Measurements from ENCODE around the gene CCDC40. TPM values are rescaled to one million over a fixed set of nuclear protein-coding genes. Genes with fewer than 3 reads are reported as not detected.

Gene CCDC40
- total RNA-seq, 1 experiment from 2014 or later = 3.9 TPM

GRCh38 chr17:80050706-80051105 is 14.3 kb downstream of the CCDC40 start:
- ChIA-PET CTCF (no interaction called here), POLR2A (interaction anchor here (0.8 kb wide), 1 partner anchor 58 kb away, joined by 3 read pairs; no protein-coding TSS in a partner anchor)
- Histone ChIP-seq H3K4me3 (ENCODE audit: low read depth, low read length) (no peak overlapping the region), H3K9me3 (no peaks in the 10 kb centered on the region), H3K4me1 (no peaks in the 10 kb centered on the region), H3K36me3 (ENCODE audit: control insufficient read depth, insufficient read depth, low read length) (no peaks in the 10 kb centered on the region), H3K27me3 (replicated peaks; ENCODE audit: control insufficient read depth, insufficient read depth, low read length) (no peaks in the 10 kb centered on the region)
- Mint-ChIP-seq H3K4me3 (ENCODE audit: unreplicated experiment) (no peak overlapping the region), H3K27ac (ENCODE audit: unreplicated experiment) (no peak overlapping the region), H3K36me3 (ENCODE audit: insufficient read depth, unreplicated experiment) (no peaks in the 10 kb centered on the region), H3K27me3 (ENCODE audit: insufficient read depth, unreplicated experiment) (no peaks in the 10 kb centered on the region), H3K4me1 (ENCODE audit: low read depth, unreplicated experiment) (no peaks in the 10 kb centered on the region), H3K9me3 (ENCODE audit: unreplicated experiment) (no peaks in the 10 kb centered on the region)
- TF ChIP-seq CTCF (IDR thresholded peaks at IDR 0.05; ENCODE audit: insufficient read depth in 1 of 2, low read depth in 1 of 2, low read length in 1 of 2, severe bottlenecking in 1 of 2, unreplicated experiment in 1 of 2) = no peak
- no peak for DNase-seq
- intact Hi-C loops (cut with micrococcal nuclease; ENCODE audit: unreplicated experiment) = no loop called here
- BruUV-seq (replicated peaks) = no TSS peak

DNA sequence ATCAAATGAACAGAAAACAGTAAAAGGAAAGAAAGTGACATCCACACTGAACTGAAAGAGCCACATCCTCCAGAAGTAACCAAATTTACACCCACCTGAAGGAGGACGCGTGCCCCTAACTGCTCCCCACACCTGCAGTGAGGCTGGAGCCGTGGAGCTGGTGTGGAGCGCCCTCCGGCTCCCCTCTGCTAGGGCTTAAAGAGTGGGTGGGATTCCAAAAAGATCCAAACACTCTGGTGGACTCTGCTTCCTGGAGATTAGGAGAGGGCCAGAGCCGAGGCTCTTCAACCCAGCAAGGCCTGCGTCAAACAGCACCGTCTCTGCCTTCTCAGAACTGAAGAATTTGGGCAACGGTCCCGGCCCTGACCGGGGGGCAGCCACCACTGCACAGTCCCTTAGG is 15.2 kb downstream of the CCDC40 start:
- intact Hi-C loops (cut with micrococcal nuclease; ENCODE audit: unreplicated experiment) = no loop called here
- H3K4me1 Mint-ChIP-seq (ENCODE audit: low read depth, unreplicated experiment) = no peaks in the 10 kb centered on the region
- Histone ChIP-seq H3K4me3 (ENCODE audit: low read depth, low read length) (no peak overlapping the region), H3K4me1 (no peaks in the 10 kb centered on the region), H3K36me3 (ENCODE audit: control insufficient read depth, insufficient read depth, low read length) (no peaks in the 10 kb centered on the region), H3K27me3 (replicated peaks; ENCODE audit: control insufficient read depth, insufficient read depth, low read length) (no peaks in the 10 kb centered on the region), H3K9me3 (no peaks in the 10 kb centered on the region)
- POLR2A ChIA-PET = no interaction called here
- no peaks in the 10 kb centered on the region for H3K27me3 Mint-ChIP-seq (ENCODE audit: insufficient read depth, unreplicated experiment)
- TF ChIP-seq CTCF (IDR thresholded peaks at IDR 0.05; ENCODE audit: insufficient read depth in 1 of 2, low read depth in 1 of 2, low read length in 1 of 2, severe bottlenecking in 1 of 2, unreplicated experiment in 1 of 2) = no peak
- no peaks in the 10 kb centered on the region for H3K36me3 Mint-ChIP-seq (ENCODE audit: insufficient read depth, unreplicated experiment)
- no peak overlapping the region for H3K27ac Mint-ChIP-seq (ENCODE audit: unreplicated experiment)
- CTCF ChIA-PET = no interaction called here
- no peak overlapping the region for H3K4me3 Mint-ChIP-seq (ENCODE audit: unreplicated experiment)
- no peak for DNase-seq
- BruUV-seq (replicated peaks) = no TSS peak
- no peaks in the 10 kb centered on the region for H3K9me3 Mint-ChIP-seq (ENCODE audit: unreplicated experiment)

GRCh38 chr17:80053102-80053501 is 16.7 kb downstream of the CCDC40 start:
- no peaks in the 10 kb centered on the region for H3K36me3 Mint-ChIP-seq (ENCODE audit: insufficient read depth, unreplicated experiment)
- POLR2A ChIA-PET = no interaction called here
- BruUV-seq (replicated peaks) = no TSS peak
- no peaks in the 10 kb centered on the region for H3K9me3 Mint-ChIP-seq (ENCODE audit: unreplicated experiment)
- H3K4me1 Mint-ChIP-seq (ENCODE audit: low read depth, unreplicated experiment) = no peaks in the 10 kb centered on the region
- Histone ChIP-seq H3K4me1 (no peaks in the 10 kb centered on the region), H3K27me3 (replicated peaks; ENCODE audit: control insufficient read depth, insufficient read depth, low read length) (no peaks in the 10 kb centered on the region), H3K4me3 (ENCODE audit: low read depth, low read length) (no peak overlapping the region), H3K36me3 (ENCODE audit: control insufficient read depth, insufficient read depth, low read length) (no peaks in the 10 kb centered on the region), H3K9me3 (no peaks in the 10 kb centered on the region)
- CTCF ChIA-PET = no interaction called here
- no peak overlapping the region for H3K4me3 Mint-ChIP-seq (ENCODE audit: unreplicated experiment)
- H3K27ac Mint-ChIP-seq (ENCODE audit: unreplicated experiment) = no peak overlapping the region
- no peaks in the 10 kb centered on the region for H3K27me3 Mint-ChIP-seq (ENCODE audit: insufficient read depth, unreplicated experiment)
- intact Hi-C loops (cut with micrococcal nuclease; ENCODE audit: unreplicated experiment) = no loop called here
- DNase-seq = no peak
- no peak for TF ChIP-seq CTCF (IDR thresholded peaks at IDR 0.05; ENCODE audit: insufficient read depth in 1 of 2, low read depth in 1 of 2, low read length in 1 of 2, severe bottlenecking in 1 of 2, unreplicated experiment in 1 of 2)
